HG03095 (cell line): Measurements from ENCODE around the gene DHX38.

Experiments used
- ATAC-seq: cut with Tn5 transposase; IDR thresholded peaks from one replicate; pipeline ENCODE4 v1.9.1; 2021; ENCODE audit warnings: moderate library complexity; ENCODE audit not compliant: unreplicated experiment

The DHX38 gene

DNA sequence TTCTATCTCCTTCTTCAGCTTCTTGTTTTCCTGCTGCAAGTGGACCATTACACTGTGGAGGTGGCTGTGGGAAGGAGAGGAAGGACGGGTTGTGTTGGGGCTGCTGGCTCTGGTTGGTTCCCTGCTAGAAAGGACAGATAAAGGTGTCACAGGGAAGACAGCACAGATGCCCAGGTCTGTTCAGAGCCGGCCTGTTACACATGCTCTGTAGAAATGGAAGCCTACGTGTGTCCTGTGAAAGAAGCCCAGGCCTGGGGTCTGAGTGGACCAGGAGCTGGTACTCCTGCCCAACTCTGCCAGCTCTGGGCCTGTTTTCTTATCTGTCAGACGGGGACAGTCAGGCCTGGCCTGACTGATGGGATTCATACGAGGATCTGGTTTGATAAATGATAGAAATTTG is 26.4 kb downstream of the DHX38 start:
- no peak for ATAC-seq

DNA sequence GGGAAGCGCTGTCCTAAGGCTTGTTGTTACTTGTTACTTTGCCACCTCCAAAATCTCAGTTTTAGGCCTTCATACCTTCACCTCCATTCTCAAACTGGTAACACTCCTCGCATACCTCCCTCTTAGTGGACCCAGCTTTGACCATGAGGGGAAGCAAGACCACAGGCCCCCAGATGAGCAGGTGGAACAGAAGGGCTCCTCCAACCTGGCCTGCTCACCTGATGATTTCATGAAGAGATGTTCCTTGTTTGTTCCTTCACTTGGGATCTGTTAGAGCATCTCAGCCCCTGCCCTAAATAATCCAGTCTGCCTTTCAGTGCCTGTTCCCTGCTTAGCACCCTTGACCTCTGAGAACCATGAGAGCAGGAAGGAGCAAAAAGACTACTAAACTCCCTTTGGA is 28.7 kb downstream of the DHX38 start:
- ATAC-seq, result no peak

DNA sequence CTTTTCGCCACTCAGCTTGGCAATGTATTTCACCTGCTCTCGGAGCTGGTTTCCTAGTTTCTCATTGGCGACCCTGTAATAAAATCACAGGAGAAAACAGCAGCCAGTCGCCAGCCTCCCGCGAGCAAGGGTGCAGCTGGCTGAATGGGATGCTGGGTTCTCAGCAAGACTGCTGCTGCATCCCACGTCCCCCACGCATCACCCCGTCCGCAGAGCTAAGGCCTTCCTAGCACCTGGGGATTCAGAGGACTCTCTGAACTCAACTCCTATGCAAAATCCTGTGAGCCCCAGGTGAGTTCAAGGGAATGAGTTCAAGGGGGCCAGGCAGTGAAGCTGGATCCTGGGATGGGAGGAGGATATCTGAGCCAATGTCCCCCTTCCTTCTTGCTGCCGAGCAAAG is 29.3 kb downstream of the DHX38 start:
- ATAC-seq, result no peak

GRCh38 chr16:72123426-72123825 is 29.8 kb downstream of the DHX38 start:
- ATAC-seq, result no peak

DNA sequence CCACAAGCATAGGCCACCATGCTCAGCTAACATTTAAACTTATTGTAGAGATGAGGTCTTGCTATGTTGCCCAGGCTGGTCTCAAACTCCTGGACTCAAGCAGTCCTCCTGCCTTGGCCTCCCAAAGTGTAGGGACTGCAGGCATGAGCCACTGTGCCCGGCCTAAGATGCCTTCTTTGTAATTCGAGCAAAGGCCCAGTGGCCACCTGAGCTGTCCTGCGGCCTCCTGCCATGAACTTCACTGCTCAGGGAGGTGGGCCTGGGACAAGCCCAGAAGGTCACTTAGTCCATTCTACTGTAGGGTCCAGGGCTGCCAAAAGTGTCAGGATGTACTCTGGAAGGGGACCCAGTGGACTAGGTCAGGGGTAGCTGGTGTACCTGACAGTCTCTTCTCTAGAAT is 30.5 kb downstream of the DHX38 start:
- ATAC-seq, result no peak

DNA sequence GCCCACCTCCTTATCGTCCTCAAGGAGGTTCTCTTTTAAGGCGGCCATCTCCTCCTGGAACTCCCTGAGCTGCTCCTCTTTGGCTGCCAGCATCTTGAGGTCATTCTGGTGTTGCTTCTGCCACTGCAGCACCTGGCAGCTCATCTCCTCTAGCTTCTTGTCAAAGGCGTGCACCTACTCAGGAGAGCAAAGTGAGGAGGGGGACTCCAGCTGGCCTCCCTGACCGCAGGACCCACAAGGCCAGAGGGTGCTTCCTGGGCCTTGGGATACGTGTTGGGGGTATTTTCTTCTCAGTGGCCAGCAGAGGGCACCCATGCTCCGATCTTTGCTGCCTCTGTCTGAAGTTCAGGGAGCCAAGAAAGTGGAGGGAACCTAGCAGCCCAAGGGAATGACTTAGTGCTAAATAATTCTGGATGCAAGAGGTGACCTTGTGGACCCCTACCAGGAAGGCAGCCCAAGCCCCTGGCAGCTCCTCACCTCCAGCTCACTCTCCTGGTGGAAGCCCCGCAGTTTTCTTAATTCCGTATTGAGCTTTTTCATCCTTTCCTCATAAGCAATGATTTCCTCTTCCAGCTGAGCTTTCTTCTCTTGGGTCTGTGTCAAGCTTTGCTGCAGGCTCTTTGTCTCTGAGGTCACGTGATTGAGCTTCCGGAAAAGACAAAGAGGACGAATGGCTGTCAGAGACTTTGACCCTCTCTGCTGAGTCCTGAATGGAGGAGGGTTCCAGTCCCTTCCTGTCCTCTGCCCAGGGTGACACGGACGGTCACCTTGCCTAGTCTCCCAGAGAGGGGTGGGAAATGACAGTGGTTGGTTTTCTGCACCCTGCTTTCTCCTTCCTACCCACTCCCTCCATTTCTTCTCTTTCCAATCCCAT is 31.4 kb downstream of the DHX38 start:
- ATAC-seq, result no peak

DNA sequence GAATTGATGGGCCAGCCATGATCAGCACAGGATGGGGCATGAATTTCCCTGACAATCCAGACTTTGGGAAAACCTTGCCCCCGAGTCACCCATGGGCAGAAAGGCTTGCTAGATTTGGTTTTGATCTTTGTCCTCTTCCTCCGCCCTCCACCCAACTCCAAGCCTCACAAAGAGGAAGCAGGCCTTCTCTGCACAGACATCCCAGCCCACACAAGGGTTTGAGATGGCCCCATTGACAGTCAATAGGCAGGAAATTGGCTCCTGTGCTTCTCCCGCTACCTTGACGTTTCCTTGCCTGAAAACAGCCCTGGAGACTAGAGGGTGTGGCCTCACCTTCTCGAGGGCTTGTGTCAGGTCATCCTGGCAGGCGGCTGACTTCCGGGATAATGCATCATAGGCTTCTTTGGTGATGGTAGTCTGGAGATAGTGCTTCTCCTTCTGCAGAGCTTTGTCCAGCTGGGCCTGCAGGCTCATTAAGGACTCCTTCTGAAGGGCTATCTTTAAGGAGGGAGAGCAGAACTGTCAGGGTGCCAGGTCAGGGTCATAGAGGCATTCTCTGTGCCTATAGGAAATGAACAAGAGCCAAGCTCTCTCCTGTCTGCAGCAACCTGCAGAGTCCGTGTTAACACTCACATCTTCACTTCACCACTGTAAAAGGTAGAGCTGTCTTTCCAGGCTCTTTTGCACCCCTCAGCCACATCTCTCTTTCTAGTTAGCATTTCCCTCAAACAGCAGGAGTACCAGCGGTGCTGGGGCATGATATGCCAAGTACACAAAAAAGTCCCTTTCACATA is 32.2 kb downstream of the DHX38 start:
- ATAC-seq, result no peak

- ATAC-seq, result no peak
Observed at GRCh38 chr16:72126429-72126765, 32.8 kb downstream of the DHX38 start.

DNA sequence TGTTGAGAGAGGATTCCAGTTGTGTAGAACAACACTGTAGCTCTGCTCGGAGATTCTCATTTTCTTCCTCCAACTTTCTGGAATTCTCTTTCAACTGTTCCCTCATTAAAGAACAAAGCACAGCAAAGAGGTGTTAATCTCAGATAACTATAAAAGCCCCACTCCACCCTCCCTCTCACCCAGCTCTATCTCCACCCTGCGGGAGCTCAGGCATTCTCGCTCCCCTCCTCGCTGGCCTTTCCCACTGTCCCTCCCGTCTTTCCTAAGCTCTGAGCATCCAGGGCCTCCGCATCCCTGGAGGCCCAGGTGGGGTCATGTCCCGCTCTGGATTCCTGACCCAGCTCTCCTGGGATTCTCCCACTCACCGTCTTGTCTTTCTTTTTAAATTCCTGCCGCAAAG is 35.1 kb downstream of the DHX38 start:
- no peak for ATAC-seq

DNA sequence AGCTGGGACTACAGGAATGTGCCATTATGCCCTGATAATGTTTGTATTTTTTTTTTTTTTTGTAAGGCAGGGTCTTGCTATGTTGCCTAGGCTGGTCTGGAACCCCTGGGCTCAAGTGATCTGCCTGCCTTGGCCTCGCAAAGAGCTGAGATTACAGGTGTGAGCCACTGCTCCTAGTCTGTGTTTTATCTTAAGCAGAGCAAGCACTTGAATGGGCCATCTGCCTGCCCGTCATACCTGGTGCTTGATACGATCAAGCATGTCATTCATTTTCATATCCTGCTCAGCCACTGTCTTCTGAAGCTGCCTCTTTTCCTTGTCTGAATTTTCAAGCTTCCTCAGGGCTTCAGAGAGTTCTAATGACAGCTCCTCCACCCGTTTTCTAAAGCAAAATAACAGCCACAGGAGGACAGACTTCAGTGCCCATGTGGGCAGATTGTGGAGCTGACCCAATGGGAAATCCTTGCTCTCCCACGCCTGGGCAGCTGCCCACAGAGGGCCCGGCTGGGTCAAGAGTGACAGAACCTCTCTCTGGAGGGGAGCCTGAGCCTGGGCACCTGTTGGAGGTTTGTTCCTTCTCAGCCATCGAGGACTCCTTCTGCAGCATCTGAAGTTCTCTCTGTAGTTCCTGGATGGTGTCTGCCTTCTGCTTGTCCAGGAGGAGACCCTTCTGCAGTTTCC is 36.5 kb downstream of the DHX38 start:
- ATAC-seq, result no peak

DNA sequence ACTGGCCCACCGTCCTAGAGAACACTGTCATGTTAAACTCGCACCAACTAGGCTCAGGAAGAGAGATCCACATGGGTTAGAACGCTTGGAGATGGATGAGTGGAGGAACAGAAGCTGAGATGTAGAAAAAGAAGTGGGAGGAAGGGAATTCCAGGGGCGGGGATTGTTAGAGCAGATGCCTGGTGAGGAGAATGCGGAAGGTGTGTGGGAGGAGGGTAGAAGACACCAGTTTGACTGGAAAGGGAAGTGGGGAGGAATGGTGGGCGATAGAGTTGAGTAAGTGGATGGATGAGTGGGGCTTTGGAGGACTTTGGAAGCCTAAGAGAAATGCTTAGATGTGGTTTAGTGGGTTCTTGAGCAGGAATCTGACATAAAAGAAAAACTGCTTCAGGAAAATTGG is 37.4 kb downstream of the DHX38 start:
- ATAC-seq, result no peak

DNA sequence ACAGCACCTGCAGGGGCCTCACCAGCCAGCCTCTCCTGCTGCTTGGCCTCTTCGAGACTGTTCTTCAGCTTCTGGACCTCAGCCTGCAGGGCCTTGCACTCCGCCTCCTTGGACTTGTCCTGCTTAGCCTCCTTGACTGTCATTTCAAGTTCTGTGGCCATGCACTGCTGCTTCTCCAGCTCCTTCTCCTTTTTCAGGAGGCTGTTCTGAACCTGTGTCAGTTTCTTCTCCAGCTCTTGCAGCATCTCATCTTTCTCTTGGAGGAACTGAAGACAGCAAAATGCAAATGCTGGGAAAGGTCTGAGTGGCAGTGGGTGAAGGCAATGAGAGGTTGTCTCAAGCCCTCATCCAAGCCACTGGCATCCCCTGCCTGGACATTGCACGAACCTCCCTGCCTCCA is 39.1 kb downstream of the DHX38 start:
- no peak for ATAC-seq

GRCh38 chr16:72134507-72134906 is 40.9 kb downstream of the DHX38 start:
- no peak for ATAC-seq

GRCh38 chr16:72137380-72138063 is 43.9 kb downstream of the DHX38 start:
- ATAC-seq, result no peak

- ATAC-seq, result no peak
Observed at GRCh38 chr16:72138064-72138572, 44.5 kb downstream of the DHX38 start.

- ATAC-seq, result no peak
Observed at GRCh38 chr16:72139908-72140307, 46.3 kb downstream of the DHX38 start.

- ATAC-seq, result no peak
Observed at GRCh38 chr16:72142476-72142875, 48.8 kb downstream of the DHX38 start.

DNA sequence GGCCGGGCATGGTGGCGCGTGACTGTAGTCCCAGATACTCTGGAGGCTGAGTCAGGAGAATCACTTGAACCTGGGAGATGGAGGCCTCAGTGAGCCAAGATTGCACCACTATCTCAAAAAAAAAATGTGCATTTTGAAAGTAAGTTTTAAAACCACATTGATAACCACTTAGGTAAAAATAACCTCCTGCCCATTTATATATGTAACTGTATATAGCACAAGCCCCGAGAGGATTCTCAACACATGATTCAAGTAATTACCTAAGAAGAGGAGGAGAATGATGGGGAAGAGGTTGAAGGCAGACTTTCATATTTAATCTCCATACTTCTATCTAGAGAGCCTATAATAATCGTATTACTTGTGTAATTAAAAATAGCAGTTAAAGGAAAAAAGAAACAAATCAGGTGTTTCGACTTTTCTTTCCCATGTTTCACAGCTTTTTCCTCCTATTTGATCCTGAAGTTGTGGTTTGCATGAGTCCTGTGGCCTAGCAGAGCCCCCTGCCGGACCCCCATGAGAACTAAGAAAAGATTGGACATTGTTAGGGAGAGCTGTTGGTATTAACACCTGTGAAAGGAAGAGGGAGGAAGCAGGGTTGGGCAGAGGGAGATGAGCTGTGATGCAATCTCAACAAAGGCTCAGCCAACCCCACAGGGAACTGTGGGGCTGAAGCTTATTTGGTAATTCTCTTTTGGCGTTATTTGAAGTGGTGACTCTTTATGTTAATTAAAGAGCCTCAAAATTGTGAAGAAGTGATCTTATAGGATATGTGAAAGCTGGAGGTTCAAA is 56.2 kb downstream of the DHX38 start:
- no peak for ATAC-seq

- no peak for ATAC-seq
Observed at GRCh38 chr16:72159386-72159785, 65.7 kb downstream of the DHX38 start.

GRCh38 chr16:72159801-72160200 is 66.2 kb downstream of the DHX38 start:
- no peak for ATAC-seq
